ENCODE measurements around the gene ACOXL.

The ACOXL gene

GRCh38 chr2:110903548-110903947 is 171.2 kb downstream of the ACOXL start:
- Histone ChIP-seq H3K4me3 (ENCODE audit: low read depth in 1 of 2, low read length in 2 of 2) (no peak overlapping the region), H3K9ac (ENCODE audit: low read depth in 1 of 2, low read length in 2 of 2) (no peak overlapping the region), H3K9me3 (ENCODE audit: control insufficient read depth in 1 of 2, low read length in 2 of 2) (no peaks in the 10 kb centered on the region), H3K36me3 (ENCODE audit: control insufficient read depth in 1 of 2, insufficient read depth in 2 of 2, low read length in 2 of 2) (no peaks in the 10 kb centered on the region), H3K4me1 (ENCODE audit: control insufficient read depth in 1 of 2, insufficient read depth in 2 of 2, low read length in 2 of 2) (peaks cover 0 to 3% of the 10 kb centered on the region in 2 donors), H3K27ac (ENCODE audit: low read depth, low read length) (no peak overlapping the region), H3K27me3 (ENCODE audit: control insufficient read depth in 1 of 2, insufficient read depth in 2 of 2, low read length in 2 of 2) (no peaks in the 10 kb centered on the region)

DNA sequence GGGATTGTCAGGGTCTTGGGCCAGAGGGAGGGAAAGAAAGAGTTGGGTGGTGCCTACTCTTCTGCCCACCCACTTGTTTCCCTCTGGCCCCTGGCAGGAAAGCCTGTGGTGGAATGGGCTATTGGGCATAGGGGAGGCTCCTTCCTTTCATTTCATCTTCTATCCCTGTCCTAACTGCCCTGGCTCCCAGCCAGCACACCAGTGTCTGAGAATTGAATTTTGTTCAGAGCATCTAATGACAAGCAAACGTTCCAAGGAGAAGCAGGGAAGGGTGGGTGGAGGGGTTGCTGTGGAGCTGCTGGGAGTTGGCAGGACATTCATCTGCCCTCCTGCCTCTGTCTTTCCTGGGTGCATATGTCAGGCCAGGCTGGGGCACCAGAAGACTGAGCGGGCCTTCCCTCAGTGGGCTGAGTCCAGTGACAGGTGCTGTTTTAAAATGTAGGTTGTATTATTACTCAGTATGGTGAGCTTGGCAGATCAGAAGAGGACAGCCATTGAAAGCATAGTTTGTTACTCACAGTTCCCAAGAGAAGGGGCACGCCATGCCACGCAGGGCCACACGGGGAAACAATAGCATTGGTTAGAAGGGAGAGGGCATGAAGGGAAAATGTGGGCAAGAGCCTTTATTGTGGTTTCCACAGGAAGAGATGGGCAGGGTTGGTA is 171.9 kb downstream of the ACOXL start:
- H3K27me3 ChIP-seq (ENCODE audit: control insufficient read depth in 1 of 2, insufficient read depth in 2 of 2, low read length in 2 of 2): no peaks in the 10 kb centered on the region
- no peak overlapping the region for H3K4me3 ChIP-seq (ENCODE audit: low read depth in 1 of 2, low read length in 2 of 2)
- H3K36me3 ChIP-seq (ENCODE audit: control insufficient read depth in 1 of 2, insufficient read depth in 2 of 2, low read length in 2 of 2): no peaks in the 10 kb centered on the region
- no peaks in the 10 kb centered on the region for H3K9me3 ChIP-seq (ENCODE audit: control insufficient read depth in 1 of 2, low read length in 2 of 2)
- no peak overlapping the region for H3K27ac ChIP-seq (ENCODE audit: low read depth, low read length)
- peaks cover 0 to 3% of the 10 kb centered on the region in 2 donors for H3K4me1 ChIP-seq (ENCODE audit: control insufficient read depth in 1 of 2, insufficient read depth in 2 of 2, low read length in 2 of 2)
- H3K9ac ChIP-seq (ENCODE audit: low read depth in 1 of 2, low read length in 2 of 2): no peak overlapping the region

GRCh38 chr2:110904779-110905148 is 172.4 kb downstream of the ACOXL start:
- Histone ChIP-seq H3K27ac (ENCODE audit: low read depth, low read length) (no peak overlapping the region), H3K4me1 (ENCODE audit: control insufficient read depth in 1 of 2, insufficient read depth in 2 of 2, low read length in 2 of 2) (peaks cover 0 to 3% of the 10 kb centered on the region in 2 donors), H3K4me3 (ENCODE audit: low read depth in 1 of 2, low read length in 2 of 2) (no peak overlapping the region), H3K9me3 (ENCODE audit: control insufficient read depth in 1 of 2, low read length in 2 of 2) (no peaks in the 10 kb centered on the region), H3K36me3 (ENCODE audit: control insufficient read depth in 1 of 2, insufficient read depth in 2 of 2, low read length in 2 of 2) (no peaks in the 10 kb centered on the region), H3K27me3 (ENCODE audit: control insufficient read depth in 1 of 2, insufficient read depth in 2 of 2, low read length in 2 of 2) (no peaks in the 10 kb centered on the region), H3K9ac (ENCODE audit: low read depth in 1 of 2, low read length in 2 of 2) (no peak overlapping the region)

DNA sequence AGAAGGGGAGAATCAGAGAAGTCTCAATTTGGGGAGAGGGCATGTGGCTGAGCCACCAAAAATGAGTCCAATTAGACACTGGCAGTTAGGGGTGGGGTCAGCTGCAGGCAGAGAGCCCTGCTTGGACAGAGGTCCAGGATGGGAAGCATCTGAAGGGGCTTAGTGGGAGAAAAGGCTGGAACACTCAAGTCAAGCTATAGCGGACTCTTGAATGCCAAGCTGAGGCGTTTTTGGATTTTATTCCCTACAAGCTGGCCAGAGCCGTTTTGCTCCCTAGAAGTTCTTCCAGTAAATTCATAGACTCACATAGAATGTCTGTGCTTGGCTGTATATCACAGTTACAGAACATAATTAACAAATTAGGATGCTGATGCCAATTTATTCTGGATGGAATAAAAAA is 172.8 kb downstream of the ACOXL start:
- no peak overlapping the region for H3K27ac ChIP-seq (ENCODE audit: low read depth, low read length)
- H3K36me3 ChIP-seq (ENCODE audit: control insufficient read depth in 1 of 2, insufficient read depth in 2 of 2, low read length in 2 of 2): no peaks in the 10 kb centered on the region
- no peak overlapping the region for H3K4me3 ChIP-seq (ENCODE audit: low read depth in 1 of 2, low read length in 2 of 2)
- no peaks in the 10 kb centered on the region for H3K9me3 ChIP-seq (ENCODE audit: control insufficient read depth in 1 of 2, low read length in 2 of 2)
- peaks cover 0 to 5% of the 10 kb centered on the region in 2 donors for H3K4me1 ChIP-seq (ENCODE audit: control insufficient read depth in 1 of 2, insufficient read depth in 2 of 2, low read length in 2 of 2)
- H3K9ac ChIP-seq (ENCODE audit: low read depth in 1 of 2, low read length in 2 of 2): no peak overlapping the region
- H3K27me3 ChIP-seq (ENCODE audit: control insufficient read depth in 1 of 2, insufficient read depth in 2 of 2, low read length in 2 of 2): no peaks in the 10 kb centered on the region

DNA sequence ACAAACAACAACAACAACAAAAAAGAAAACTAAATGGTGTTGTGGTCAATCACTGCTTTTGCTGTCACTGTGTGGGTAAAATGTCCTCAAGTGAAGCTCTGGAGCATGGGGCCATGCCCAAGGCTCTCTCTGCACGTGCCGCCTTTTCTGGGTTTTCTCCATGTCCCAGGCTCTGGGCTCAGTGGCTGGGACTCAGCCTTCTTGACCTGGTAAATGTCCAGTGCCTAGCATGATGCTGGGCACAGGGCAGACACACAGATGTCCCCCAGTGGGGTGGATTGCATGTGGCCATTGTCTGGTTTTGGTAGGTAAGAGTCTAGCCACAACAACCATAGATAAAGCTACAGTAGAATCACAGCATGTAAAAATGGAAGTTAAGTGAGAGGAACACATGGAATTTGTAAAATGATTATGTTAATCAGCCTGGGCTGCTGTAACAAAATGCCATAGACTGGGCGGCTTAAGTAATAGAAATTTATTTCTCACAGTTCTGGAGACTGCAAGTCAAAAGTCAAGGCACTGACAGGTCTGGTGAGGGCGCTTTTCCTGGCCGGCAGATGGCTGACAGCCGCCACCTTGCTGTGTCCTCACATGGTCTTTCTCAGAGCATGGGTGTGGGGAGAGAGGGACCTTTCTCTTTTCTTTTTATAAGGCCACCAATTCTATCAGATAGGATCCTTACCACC is 174.4 kb downstream of the ACOXL start:
- Histone ChIP-seq H3K27ac (ENCODE audit: low read depth, low read length) (no peak overlapping the region), H3K9ac (ENCODE audit: low read depth in 1 of 2, low read length in 2 of 2) (no peak overlapping the region), H3K9me3 (ENCODE audit: control insufficient read depth in 1 of 2, low read length in 2 of 2) (peaks cover 3 to 9% of the 10 kb centered on the region in 2 donors), H3K4me3 (ENCODE audit: low read depth in 1 of 2, low read length in 2 of 2) (no peak overlapping the region), H3K27me3 (ENCODE audit: control insufficient read depth in 1 of 2, insufficient read depth in 2 of 2, low read length in 2 of 2) (no peaks in the 10 kb centered on the region), H3K4me1 (ENCODE audit: control insufficient read depth in 1 of 2, insufficient read depth in 2 of 2, low read length in 2 of 2) (peaks cover 0 to 2% of the 10 kb centered on the region in 2 donors), H3K36me3 (ENCODE audit: control insufficient read depth in 1 of 2, insufficient read depth in 2 of 2, low read length in 2 of 2) (no peaks in the 10 kb centered on the region)

- Histone ChIP-seq H3K4me3 (ENCODE audit: low read depth in 1 of 2, low read length in 2 of 2) (no peak overlapping the region), H3K9me3 (ENCODE audit: control insufficient read depth in 1 of 2, low read length in 2 of 2) (peaks cover 3 to 10% of the 10 kb centered on the region in 2 donors), H3K36me3 (ENCODE audit: control insufficient read depth in 1 of 2, insufficient read depth in 2 of 2, low read length in 2 of 2) (no peaks in the 10 kb centered on the region), H3K27me3 (ENCODE audit: control insufficient read depth in 1 of 2, insufficient read depth in 2 of 2, low read length in 2 of 2) (no peaks in the 10 kb centered on the region), H3K27ac (ENCODE audit: low read depth, low read length) (no peak overlapping the region), H3K4me1 (ENCODE audit: control insufficient read depth in 1 of 2, insufficient read depth in 2 of 2, low read length in 2 of 2) (peaks cover 0 to 2% of the 10 kb centered on the region in 2 donors), H3K9ac (ENCODE audit: low read depth in 1 of 2, low read length in 2 of 2) (no peak overlapping the region)
Observed at GRCh38 chr2:110909501-110909900, 177.1 kb downstream of the ACOXL start.

DNA sequence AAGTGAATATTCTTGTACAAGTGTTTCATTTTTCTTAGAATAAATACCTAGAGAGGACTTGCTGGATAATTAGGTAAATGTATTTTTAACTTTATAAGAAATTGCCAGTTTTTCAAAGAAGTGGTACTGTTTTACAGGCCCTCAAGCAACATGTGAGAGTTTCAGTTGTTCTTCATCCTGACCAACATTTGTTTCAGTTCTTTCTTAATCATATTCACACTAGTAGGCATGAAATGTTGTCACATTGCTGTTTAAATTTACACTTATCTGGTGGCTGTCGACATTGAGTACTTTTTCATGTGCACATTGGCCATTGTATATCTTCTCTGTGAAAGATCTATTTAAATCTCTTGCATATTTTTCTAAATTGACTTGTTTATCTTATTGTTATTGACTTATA is 178.1 kb downstream of the ACOXL start:
- Histone ChIP-seq H3K4me1 (ENCODE audit: control insufficient read depth in 1 of 2, insufficient read depth in 2 of 2, low read length in 2 of 2) (peaks cover 0 to 2% of the 10 kb centered on the region in 2 donors), H3K9ac (ENCODE audit: low read depth in 1 of 2, low read length in 2 of 2) (no peak overlapping the region), H3K27ac (ENCODE audit: low read depth, low read length) (no peak overlapping the region), H3K9me3 (ENCODE audit: control insufficient read depth in 1 of 2, low read length in 2 of 2) (peaks cover 3 to 10% of the 10 kb centered on the region in 2 donors), H3K36me3 (ENCODE audit: control insufficient read depth in 1 of 2, insufficient read depth in 2 of 2, low read length in 2 of 2) (no peaks in the 10 kb centered on the region), H3K4me3 (ENCODE audit: low read depth in 1 of 2, low read length in 2 of 2) (no peak overlapping the region), H3K27me3 (ENCODE audit: control insufficient read depth in 1 of 2, insufficient read depth in 2 of 2, low read length in 2 of 2) (no peaks in the 10 kb centered on the region)

DNA sequence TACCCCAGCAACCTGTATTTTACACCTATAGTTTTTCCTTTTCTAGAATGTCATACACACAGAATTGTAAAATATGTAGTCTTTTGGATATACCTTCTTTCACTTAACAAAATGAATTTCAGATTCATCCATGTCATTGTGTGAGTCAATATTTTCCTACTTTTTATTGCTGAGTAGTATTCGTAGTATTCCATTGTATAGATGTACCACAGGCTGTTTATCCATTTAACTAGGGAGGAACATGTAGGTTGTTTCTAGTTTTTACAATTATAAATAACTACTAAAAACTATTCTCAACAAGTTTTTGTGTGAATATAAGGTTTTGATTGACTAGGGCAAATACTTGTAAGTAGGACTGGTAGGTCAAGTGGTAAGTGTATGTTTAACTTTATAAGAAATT is 187.4 kb downstream of the ACOXL start:
- Histone ChIP-seq H3K9me3 (ENCODE audit: control insufficient read depth in 1 of 2, low read length in 2 of 2) (no peaks in the 10 kb centered on the region), H3K9ac (ENCODE audit: low read depth in 1 of 2, low read length in 2 of 2) (no peak overlapping the region), H3K4me3 (ENCODE audit: low read depth in 1 of 2, low read length in 2 of 2) (no peak overlapping the region), H3K27ac (ENCODE audit: low read depth, low read length) (no peak overlapping the region), H3K36me3 (ENCODE audit: control insufficient read depth in 1 of 2, insufficient read depth in 2 of 2, low read length in 2 of 2) (no peaks in the 10 kb centered on the region), H3K4me1 (ENCODE audit: control insufficient read depth in 1 of 2, insufficient read depth in 2 of 2, low read length in 2 of 2) (no peaks in the 10 kb centered on the region), H3K27me3 (ENCODE audit: control insufficient read depth in 1 of 2, insufficient read depth in 2 of 2, low read length in 2 of 2) (no peaks in the 10 kb centered on the region)

- H3K27ac ChIP-seq (ENCODE audit: low read depth, low read length): no peak overlapping the region
- H3K4me1 ChIP-seq (ENCODE audit: control insufficient read depth in 1 of 2, insufficient read depth in 2 of 2, low read length in 2 of 2): no peaks in the 10 kb centered on the region
- H3K4me3 ChIP-seq (ENCODE audit: low read depth in 1 of 2, low read length in 2 of 2): no peak overlapping the region
- no peaks in the 10 kb centered on the region for H3K27me3 ChIP-seq (ENCODE audit: control insufficient read depth in 1 of 2, insufficient read depth in 2 of 2, low read length in 2 of 2)
- no peak overlapping the region for H3K9ac ChIP-seq (ENCODE audit: low read depth in 1 of 2, low read length in 2 of 2)
- H3K9me3 ChIP-seq (ENCODE audit: control insufficient read depth in 1 of 2, low read length in 2 of 2): peaks cover 8 to 10% of the 10 kb centered on the region in 2 donors
- H3K36me3 ChIP-seq (ENCODE audit: control insufficient read depth in 1 of 2, insufficient read depth in 2 of 2, low read length in 2 of 2): no peaks in the 10 kb centered on the region
Observed at GRCh38 chr2:110925479-110925878, 193.1 kb downstream of the ACOXL start.

GRCh38 chr2:110927526-110927925 is 195.2 kb downstream of the ACOXL start:
- H3K4me1 ChIP-seq (ENCODE audit: control insufficient read depth in 1 of 2, insufficient read depth in 2 of 2, low read length in 2 of 2): no peaks in the 10 kb centered on the region
- no peak overlapping the region for H3K27ac ChIP-seq (ENCODE audit: low read depth, low read length)
- no peak overlapping the region for H3K4me3 ChIP-seq (ENCODE audit: low read depth in 1 of 2, low read length in 2 of 2)
- no peaks in the 10 kb centered on the region for H3K27me3 ChIP-seq (ENCODE audit: control insufficient read depth in 1 of 2, insufficient read depth in 2 of 2, low read length in 2 of 2)
- no peak overlapping the region for H3K9ac ChIP-seq (ENCODE audit: low read depth in 1 of 2, low read length in 2 of 2)
- peaks cover 8 to 10% of the 10 kb centered on the region in 2 donors for H3K9me3 ChIP-seq (ENCODE audit: control insufficient read depth in 1 of 2, low read length in 2 of 2)
- no peaks in the 10 kb centered on the region for H3K36me3 ChIP-seq (ENCODE audit: control insufficient read depth in 1 of 2, insufficient read depth in 2 of 2, low read length in 2 of 2)

Measured in duodenal mucosa (tissue), 2 donors.